ENCODE data around the gene VAX1.
A peak's percentile ranks its signal among the peaks of the same experiment; 100 is the strongest.

- no peak for TF ChIP-seq CTCF (conservative IDR thresholded peaks at IDR 0.05 in 1 of 2, IDR thresholded peaks at IDR 0.05 in 1 of 2; ENCODE audit: extremely low read depth in 1 of 2, insufficient read depth in 1 of 2, low read depth in 1 of 2, low read length in 2 of 2)
- TF ChIP-seq EZH2 (IDR thresholded peaks at IDR 0.05; ENCODE audit: borderline replicate concordance, low read length): peak; percentile 92
These were observed 5.3 kb downstream of the VAX1 start for GRCh38 chr10:117132751-117133231.
